Glutamatergic neuron (in vitro differentiated cells): Measurements from ENCODE around the gene PLCL2. TPM values are rescaled to one million over a fixed set of nuclear protein-coding genes. Genes with fewer than 3 reads are reported as not detected.

Source experiments
- DNase-seq: peaks from one replicate; pipeline ENCODE4 v3.0.0; 2022
- H3K27ac Mint-ChIP-seq: one replicate; pipeline ENCODE4 v1.8.0; 2020; ENCODE audit warnings: mild to moderate bottlenecking, mixed read lengths, inconsistent platforms; ENCODE audit not compliant: unreplicated experiment
- H3K27me3 Mint-ChIP-seq: one replicate; pipeline ENCODE4 v1.8.0; 2020; ENCODE audit warnings: mild to moderate bottlenecking, moderate library complexity, mixed read lengths, inconsistent platforms; ENCODE audit not compliant: unreplicated experiment
- H3K36me3 Mint-ChIP-seq: one replicate; pipeline ENCODE4 v1.8.0; 2020; ENCODE audit warnings: mild to moderate bottlenecking, mixed read lengths, inconsistent platforms; ENCODE audit not compliant: unreplicated experiment
- H3K4me1 Mint-ChIP-seq: one replicate; pipeline ENCODE4 v1.8.0; 2020; ENCODE audit warnings: mild to moderate bottlenecking, low read depth, mixed read lengths, inconsistent platforms; ENCODE audit not compliant: unreplicated experiment
- H3K4me3 Mint-ChIP-seq: one replicate; pipeline ENCODE4 v1.8.0; 2020; ENCODE audit warnings: mild to moderate bottlenecking, mixed read lengths, inconsistent platforms; ENCODE audit not compliant: unreplicated experiment
- H3K9me3 Mint-ChIP-seq: one replicate; pipeline ENCODE4 v1.8.0; 2020; ENCODE audit warnings: mild to moderate bottlenecking, moderate library complexity, mixed read lengths, inconsistent platforms; ENCODE audit not compliant: unreplicated experiment
- total RNA-seq: library from RNA; stranded (reverse); fragmentation: NEBNext Ultra II Directional; extraction: Animal tissue kit (Norgen Biotek cat#: 25700); gene quantifications from one replicate; pipeline ENCODE4 v1.2.1, GENCODE V29; 2021; ENCODE audit not compliant: unreplicated experiment
- TF ChIP-seq, protein P1 (sequence below): fragments of 200-600 bp; sonication (generic); IDR thresholded peaks from one replicate; pipeline ENCODE4 v1.5.0; 2021; ENCODE audit not compliant: partially characterized antibody, unreplicated experiment

PLCL2 gene
- total RNA-seq, 1 donor from 2014 or later = 71.1 TPM

DNA sequence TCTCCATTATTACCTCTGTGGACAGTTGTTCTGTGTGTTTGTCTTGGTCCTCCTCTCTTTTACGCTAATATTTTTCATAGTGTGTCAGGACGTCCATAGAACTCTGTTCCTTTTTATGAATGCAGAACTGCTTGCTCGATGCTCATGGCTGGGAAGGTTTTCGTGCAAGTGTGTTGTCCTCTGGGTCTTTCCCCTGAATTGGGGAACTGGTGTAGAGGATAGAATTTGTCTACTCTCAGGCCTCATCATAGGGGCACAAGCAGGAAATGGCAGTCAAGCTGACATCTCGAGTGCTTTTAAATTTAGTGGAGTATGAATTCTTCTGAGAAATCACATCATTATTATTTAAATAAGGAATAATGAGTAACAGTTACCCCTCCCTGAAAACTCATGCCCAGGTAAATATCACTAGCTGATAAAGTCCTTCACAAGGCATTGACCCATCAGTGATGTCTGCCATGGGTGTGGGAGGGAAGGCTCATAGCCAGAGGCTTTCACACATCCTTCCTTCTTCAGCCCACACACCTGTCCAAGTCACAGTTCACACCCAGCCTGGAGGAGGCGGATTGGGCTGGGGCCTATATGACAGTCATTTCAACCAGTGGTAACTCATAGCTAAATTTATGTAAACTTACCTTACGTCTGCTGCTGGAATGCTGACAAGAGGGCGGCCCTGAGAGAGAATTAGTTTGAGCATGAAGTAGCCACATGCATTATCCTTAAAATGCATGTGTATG, 226.1 kb downstream of the PLCL2 start:
- no peaks in the 10 kb centered on the region for H3K27me3 Mint-ChIP-seq
- no peaks in the 10 kb centered on the region for H3K36me3 Mint-ChIP-seq
- TF ChIP-seq, protein P1, sequence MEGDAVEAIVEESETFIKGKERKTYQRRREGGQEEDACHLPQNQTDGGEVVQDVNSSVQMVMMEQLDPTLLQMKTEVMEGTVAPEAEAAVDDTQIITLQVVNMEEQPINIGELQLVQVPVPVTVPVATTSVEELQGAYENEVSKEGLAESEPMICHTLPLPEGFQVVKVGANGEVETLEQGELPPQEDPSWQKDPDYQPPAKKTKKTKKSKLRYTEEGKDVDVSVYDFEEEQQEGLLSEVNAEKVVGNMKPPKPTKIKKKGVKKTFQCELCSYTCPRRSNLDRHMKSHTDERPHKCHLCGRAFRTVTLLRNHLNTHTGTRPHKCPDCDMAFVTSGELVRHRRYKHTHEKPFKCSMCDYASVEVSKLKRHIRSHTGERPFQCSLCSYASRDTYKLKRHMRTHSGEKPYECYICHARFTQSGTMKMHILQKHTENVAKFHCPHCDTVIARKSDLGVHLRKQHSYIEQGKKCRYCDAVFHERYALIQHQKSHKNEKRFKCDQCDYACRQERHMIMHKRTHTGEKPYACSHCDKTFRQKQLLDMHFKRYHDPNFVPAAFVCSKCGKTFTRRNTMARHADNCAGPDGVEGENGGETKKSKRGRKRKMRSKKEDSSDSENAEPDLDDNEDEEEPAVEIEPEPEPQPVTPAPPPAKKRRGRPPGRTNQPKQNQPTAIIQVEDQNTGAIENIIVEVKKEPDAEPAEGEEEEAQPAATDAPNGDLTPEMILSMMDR = no peak
- H3K4me3 Mint-ChIP-seq = no peak overlapping the region
- no peak overlapping the region for H3K27ac Mint-ChIP-seq
- no peak for DNase-seq
- H3K4me1 Mint-ChIP-seq = no peaks in the 10 kb centered on the region
- peaks cover 1% of the 10 kb centered on the region for H3K9me3 Mint-ChIP-seq

DNA sequence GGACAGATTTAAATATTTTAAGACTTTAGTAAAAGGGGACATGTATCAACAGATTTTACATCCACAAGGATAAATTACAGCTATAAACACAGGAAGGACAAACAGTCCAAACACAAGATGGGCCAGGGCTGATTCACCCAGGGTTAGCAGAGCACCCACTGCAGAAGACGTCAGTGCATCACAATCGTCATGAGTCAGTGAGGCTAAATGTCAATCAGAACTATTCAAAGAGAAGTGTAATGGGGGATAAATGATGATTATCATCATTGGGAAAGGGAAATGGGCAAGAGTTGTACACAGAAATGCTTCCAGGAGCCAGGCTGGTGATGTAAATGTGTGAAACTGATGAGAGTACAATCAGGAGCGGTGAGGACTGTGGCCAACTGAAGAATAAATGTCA, 226.8 kb downstream of the PLCL2 start:
- Mint-ChIP-seq H3K36me3 (no peaks in the 10 kb centered on the region), H3K27me3 (no peaks in the 10 kb centered on the region), H3K4me1 (no peaks in the 10 kb centered on the region), H3K4me3 (no peak overlapping the region), H3K27ac (no peak overlapping the region), H3K9me3 (peaks cover 1% of the 10 kb centered on the region)
- TF ChIP-seq, protein P1 = no peak
- DNase-seq = no peak

DNA sequence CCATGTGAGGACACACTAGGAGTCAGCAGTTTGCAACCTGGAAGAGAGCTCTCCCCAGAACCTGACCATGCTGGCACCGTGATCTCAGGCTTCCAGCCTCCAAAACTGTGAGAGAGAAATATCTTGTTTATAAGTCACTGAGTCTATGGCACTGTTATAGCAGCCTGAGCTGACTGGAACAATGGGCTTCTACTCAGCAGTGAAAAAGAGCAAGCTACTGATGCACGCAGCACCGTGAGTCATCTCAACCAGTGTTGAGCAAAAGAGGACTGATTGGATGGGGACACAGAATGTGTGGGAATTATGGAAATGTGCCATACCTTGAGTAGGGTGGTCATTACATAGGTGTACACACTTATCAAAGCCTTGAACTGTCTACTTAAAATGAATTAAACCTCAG, 230.4 kb downstream of the PLCL2 start:
- peaks cover 6% of the 10 kb centered on the region for H3K9me3 Mint-ChIP-seq
- H3K36me3 Mint-ChIP-seq = peaks cover 9% of the 10 kb centered on the region
- H3K4me1 Mint-ChIP-seq = no peaks in the 10 kb centered on the region
- TF ChIP-seq, protein P1 = no peak
- no peak for DNase-seq
- no peak overlapping the region for H3K27ac Mint-ChIP-seq
- no peak overlapping the region for H3K4me3 Mint-ChIP-seq
- H3K27me3 Mint-ChIP-seq = peaks cover 1% of the 10 kb centered on the region

DNA sequence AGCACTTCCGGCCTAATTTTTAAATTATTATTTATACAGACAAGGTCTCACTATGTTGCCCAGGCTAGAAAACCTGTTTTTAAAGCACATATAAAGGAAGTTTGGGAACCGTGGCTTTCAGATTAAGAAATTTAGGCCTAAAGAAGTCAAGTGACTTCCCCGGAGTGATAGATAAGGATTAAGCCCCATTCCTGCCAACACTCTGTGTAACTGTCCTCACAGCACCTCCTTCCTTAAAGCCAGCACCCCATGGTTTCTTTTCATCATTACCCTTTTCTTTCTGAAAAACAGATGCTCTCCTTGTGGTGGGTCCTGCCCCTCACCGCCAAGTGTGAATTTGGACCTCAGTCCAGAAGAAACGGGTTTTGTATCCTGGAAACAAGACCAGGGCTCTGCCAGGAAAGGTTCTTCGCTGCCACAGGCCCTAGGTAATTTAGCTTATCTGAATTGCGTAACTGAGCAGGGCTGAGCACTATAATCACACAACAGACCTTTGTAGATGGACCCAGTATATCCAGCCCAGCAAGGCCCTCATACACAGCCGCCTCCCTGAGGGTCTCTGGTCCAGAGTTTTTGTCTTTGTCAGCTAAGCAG, 231.3 kb downstream of the PLCL2 start:
- H3K9me3 Mint-ChIP-seq = peaks cover 6% of the 10 kb centered on the region
- H3K27ac Mint-ChIP-seq = no peak overlapping the region
- no peaks in the 10 kb centered on the region for H3K4me1 Mint-ChIP-seq
- TF ChIP-seq, protein P1 = no peak
- H3K4me3 Mint-ChIP-seq = no peak overlapping the region
- H3K27me3 Mint-ChIP-seq = peaks cover 1% of the 10 kb centered on the region
- no peak for DNase-seq
- peaks cover 9% of the 10 kb centered on the region for H3K36me3 Mint-ChIP-seq

DNA sequence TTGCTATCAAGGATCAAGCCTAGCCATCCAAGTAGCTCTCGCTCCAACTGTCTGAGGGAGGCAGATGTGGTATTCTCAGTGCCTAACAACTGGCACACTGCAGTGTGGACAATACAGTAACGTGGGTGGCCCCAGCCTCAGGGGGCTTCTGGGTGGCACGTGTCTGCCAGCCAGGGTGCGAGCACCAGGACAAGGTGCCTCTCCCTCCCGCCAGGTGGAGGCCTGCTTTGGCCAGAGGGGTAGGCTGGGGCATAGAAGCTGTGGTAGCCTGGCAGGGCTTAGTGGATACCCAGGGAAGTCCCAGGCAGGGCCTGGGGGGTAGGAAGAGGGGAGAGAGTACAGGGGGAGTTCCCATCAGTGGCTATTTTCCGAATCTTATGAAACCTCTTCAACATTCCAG, 234.0 kb downstream of the PLCL2 start:
- H3K4me3 Mint-ChIP-seq = no peak overlapping the region
- peaks cover 16% of the 10 kb centered on the region for H3K36me3 Mint-ChIP-seq
- peaks cover 6% of the 10 kb centered on the region for H3K9me3 Mint-ChIP-seq
- TF ChIP-seq, protein P1 = no peak
- H3K4me1 Mint-ChIP-seq = no peaks in the 10 kb centered on the region
- peaks cover 1% of the 10 kb centered on the region for H3K27me3 Mint-ChIP-seq
- no peak overlapping the region for H3K27ac Mint-ChIP-seq
- DNase-seq = no peak
